ENCODE data around the gene LPP. TPM values are rescaled to one million over a fixed set of nuclear protein-coding genes. Genes with fewer than 3 reads are reported as not detected.

The LPP gene
- total and polyA plus RNA-seq, 9 of the 15 experiments (the other 6 are each of a cell fraction or from before 2014, with no cell fraction given): 0.07 to 0.18 TPM; not detected in 7

GRCh38 chr3:188720215-188720614 lies 566.3 kb downstream of the LPP start:
- FAIRE-seq: no peak
- Histone ChIP-seq H3K4me1 (replicated peaks in 1 of 2; ENCODE audit: control insufficient read depth in 2 of 2, insufficient read depth in 2 of 2, low read length in 2 of 2) (no peaks in the 10 kb centered on the region), H3K9me3 (replicated peaks; ENCODE audit: control insufficient read depth, insufficient read depth, low read depth, low read length) (no peaks in the 10 kb centered on the region), H3K27ac (ENCODE audit: extremely low read depth, low read depth, low read length) (no peak overlapping the region), H4K20me1 (replicated peaks; ENCODE audit: control insufficient read depth, insufficient read depth, low read length) (no peaks in the 10 kb centered on the region), H3K9me1 (ENCODE audit: control insufficient read depth, insufficient read depth, low read length) (no peaks in the 10 kb centered on the region), H3K4me3 (no peak overlapping the region), H3K4me2 (ENCODE audit: insufficient read depth, low read length) (no peak overlapping the region), H3K79me2 (ENCODE audit: control insufficient read depth, insufficient read depth, low read length) (no peaks in the 10 kb centered on the region), H3K9ac (ENCODE audit: insufficient read depth in 1 of 2, low read depth in 2 of 2, low read length in 2 of 2) (no peak overlapping the region), H3K27me3 (ENCODE audit: control insufficient read depth in 2 of 2, insufficient read depth in 2 of 2, low read length in 2 of 2) (no peaks in the 10 kb centered on the region), H2AFZ (ENCODE audit: low read depth, low read length) (no peak overlapping the region), H3K36me3 (ENCODE audit: control insufficient read depth, insufficient read depth, low read length) (no peaks in the 10 kb centered on the region)
- WGBS (ENCODE audit: insufficient coverage, low coverage, missing lambda C conversion rate): 2% methylated on average over 3 of the region's 3 CpGs
- no peak for DNase-seq (ENCODE audit: extremely low read depth in 1 of 4, low spot score in 3 of 4)
- intact Hi-C loops (cut with micrococcal nuclease): no loop called here
- no peak for ATAC-seq
- BruUV-seq (replicated peaks): no TSS peak
- in situ Hi-C loops (cut with MboI): no loop called here
- ChIA-PET POLR2A (no interaction called here), CTCF (ENCODE audit: low intra/inter-chr PET ratio) (no interaction called here)
- TF ChIP-seq ZC3H8 (IDR thresholded peaks at IDR 0.05) (no peak), TEAD1 (CRISPR knock-in tag; IDR thresholded peaks at IDR 0.05) (no peak), DDX20 (tag; IDR thresholded peaks at IDR 0.05; ENCODE audit: low read depth) (no peak), MYBL2 (IDR thresholded peaks at IDR 0.05; ENCODE audit: low read depth) (no peak), MYBL2 (CRISPR knock-in tag; IDR thresholded peaks at IDR 0.05; ENCODE audit: borderline replicate concordance) (no peak), KLF6 (CRISPR knock-in tag; IDR thresholded peaks at IDR 0.05; ENCODE audit: borderline replicate concordance) (no peak), GTF2B (IDR thresholded peaks at IDR 0.05; ENCODE audit: extremely low read depth, insufficient read length) (no peak), ILK (tag; IDR thresholded peaks at IDR 0.05; ENCODE audit: borderline replicate concordance, low read depth) (no peak), GTF2F1 (IDR thresholded peaks at IDR 0.05; ENCODE audit: low read depth, low read length) (no peak), RBM15 (IDR thresholded peaks at IDR 0.05; ENCODE audit: insufficient read depth, low read length) (no peak), HDGF (IDR thresholded peaks at IDR 0.05) (no peak), ZEB2 (IDR thresholded peaks at IDR 0.05) (no peak), PBX2 (CRISPR knock-in tag; IDR thresholded peaks at IDR 0.05; ENCODE audit: low read depth) (no peak), PBX2 (tag; conservative IDR thresholded peaks at IDR 0.05; ENCODE audit: low read depth) (no peak), PRMT5 (CRISPR knock-in tag; IDR thresholded peaks at IDR 0.05) (no peak), PCBP1 (IDR thresholded peaks at IDR 0.05; ENCODE audit: low read depth, low read length, poor library complexity, severe bottlenecking) (no peak), TEAD4 (IDR thresholded peaks at IDR 0.05; ENCODE audit: low read length) (no peak), TEAD4 (CRISPR knock-in tag; IDR thresholded peaks at IDR 0.05; ENCODE audit: borderline replicate concordance) (no peak)

Data from K562 (cell line).